H1 (cell line): ENCODE measurements around the gene RHBDL2. TPM values are rescaled to one million over a fixed set of nuclear protein-coding genes. Genes with fewer than 3 reads are reported as not detected.

Source experiments
- CTCF ChIA-PET: fragments of 300-600 bp; sonication (Branson Sonifier 250); formaldehyde crosslinking; loops from one replicate; lab custom pipeline; 2021; ENCODE audit not compliant: partially characterized antibody; lab: Charles Lee
- POLR2A ChIA-PET: fragments of 300-600 bp; sonication (Branson Sonifier 250); formaldehyde crosslinking; loops from one replicate; lab custom pipeline; 2021; ENCODE audit warnings: inconsistent platforms; ENCODE audit not compliant: partially characterized antibody; lab: Charles Lee
- DNase-seq, 2 experiments: peaks; one replicate each; pipeline versions ENCODE4 v3.0.0 to v3.0.0-alpha.2; 2010 to 2022; ENCODE audit warnings: low spot score in 2 of 2, low read depth in 1 of 2, mixed read lengths in 1 of 2
- FAIRE-seq: peaks from 2 replicates; lab custom pipeline; 2011; peaks lifted over from hg19 to GRCh38; lab: Jason Lieb, UNC
- H2AFZ ChIP-seq: 2 replicates; pipeline ENCODE4 v1.8.1; 2012; ENCODE audit warnings: low read length, inconsistent platforms
- H2AK5ac ChIP-seq: 2 replicates; pipeline ENCODE4 v1.6.1; 2013; ENCODE audit warnings: low read depth, low read length
- H2BK120ac ChIP-seq: replicated peaks from 2 replicates; pipeline ENCODE3; 2013; ENCODE audit warnings: low read depth, low read length, inconsistent platforms
- H2BK12ac ChIP-seq: 2 replicates; pipeline ENCODE4 v1.6.1; 2013; ENCODE audit warnings: low read depth, low read length
- H2BK15ac ChIP-seq: 2 replicates; pipeline ENCODE4 v1.6.1; 2013; ENCODE audit warnings: low read length
- H2BK20ac ChIP-seq: 2 replicates; pipeline ENCODE4 v1.6.1; 2013; ENCODE audit warnings: low read length
- H2BK5ac ChIP-seq: 2 replicates; pipeline ENCODE4 v1.6.1; 2013; ENCODE audit warnings: low read depth, low read length
- H3K14ac ChIP-seq: 2 replicates; pipeline ENCODE4 v1.6.1; 2013; ENCODE audit warnings: inconsistent platforms; ENCODE audit not compliant: insufficient read length
- H3K18ac ChIP-seq: 2 replicates; pipeline ENCODE4 v1.6.1; 2013; ENCODE audit warnings: low read length; ENCODE audit errors: extremely low read depth
- H3K23ac ChIP-seq: 2 replicates; pipeline ENCODE4 v1.6.1; 2013; ENCODE audit warnings: inconsistent platforms; ENCODE audit not compliant: insufficient read length
- H3K23me2 ChIP-seq: 2 replicates; pipeline ENCODE4 v1.6.1; 2013; ENCODE audit warnings: low read depth, low read length
- H3K27ac ChIP-seq: 2 replicates; pipeline ENCODE4 v1.6.1; 2011; ENCODE audit warnings: low read depth, low read length, inconsistent platforms
- H3K27me3 ChIP-seq, 4 experiments: replicated peaks in 1 of 4; 1 replicate in 1 of 4; 2 replicates in 3 of 4; pipeline versions ENCODE4 v1.6.1 to v1.8.1; 2011 to 2013; ENCODE audit warnings: low read length in 3 of 4, mild to moderate bottlenecking in 3 of 4, inconsistent platforms in 2 of 4, mixed read lengths in 2 of 4, moderate library complexity in 1 of 4; ENCODE audit not compliant: control insufficient read depth in 3 of 4, insufficient read depth in 3 of 4; ENCODE audit errors: extremely low read depth in 1 of 4
- H3K36me3 ChIP-seq, 4 experiments: 2 replicates each; pipeline versions ENCODE4 v1.6.1 to v1.8.1; 2011 to 2013; ENCODE audit warnings: mild to moderate bottlenecking in 4 of 4, low read length in 3 of 4, moderate library complexity in 2 of 4, control low read depth in 1 of 4, inconsistent platforms in 1 of 4; ENCODE audit not compliant: insufficient read depth in 4 of 4, control insufficient read depth in 2 of 4
- H3K4ac ChIP-seq: replicated peaks from 2 replicates; pipeline ENCODE3; 2013; ENCODE audit warnings: low read length, low read depth, mixed read lengths, inconsistent platforms; ENCODE audit not compliant: insufficient read length
- H3K4me1 ChIP-seq, 4 experiments: replicated peaks in 1 of 4; 1 replicate in 1 of 4; 2 replicates in 3 of 4; pipeline versions ENCODE4 v1.6.1 to v1.8.1; 2011 to 2013; ENCODE audit warnings: low read length in 3 of 4, inconsistent platforms in 2 of 4, mixed read lengths in 1 of 4; ENCODE audit not compliant: insufficient read depth in 4 of 4, control insufficient read depth in 3 of 4
- H3K4me2 ChIP-seq, 2 experiments: 2 replicates each; pipeline versions ENCODE4 v1.6.1 to v1.8.1; 2011 to 2013; ENCODE audit warnings: low read depth in 2 of 2, low read length in 2 of 2, control low read depth in 1 of 2, inconsistent platforms in 1 of 2, mild to moderate bottlenecking in 1 of 2; ENCODE audit not compliant: insufficient read depth in 1 of 2
- H3K4me3 ChIP-seq, 4 experiments: fragments of 200-600, 300-600 bp in 1 of 4; sonication (generic), shearing (Covaris generic), sonication (Bioruptor Twin) in 1 of 4; 2 replicates each; pipeline versions ENCODE4 v1.5.1 to v1.8.1; 2011 to 2016; ENCODE audit warnings: low read length in 4 of 4, low read depth in 3 of 4, control low read depth in 2 of 4, inconsistent platforms in 2 of 4, mild to moderate bottlenecking in 2 of 4, mixed read lengths in 1 of 4, moderate library complexity in 1 of 4; ENCODE audit not compliant: insufficient read depth in 2 of 4; ENCODE audit errors: extremely low read depth in 1 of 4
- H3K56ac ChIP-seq: replicated peaks from 2 replicates; pipeline ENCODE3; 2013; ENCODE audit warnings: low read depth, mild to moderate bottlenecking, mixed read lengths, low read length, inconsistent platforms; ENCODE audit not compliant: insufficient read length
- H3K79me1 ChIP-seq: 2 replicates; pipeline ENCODE4 v1.6.1; 2013; ENCODE audit warnings: low read depth, low read length, control low read depth
- H3K79me2 ChIP-seq, 2 experiments: 2 replicates each; pipeline versions ENCODE4 v1.6.1 to v1.8.1; 2012 to 2013; ENCODE audit warnings: low read length in 2 of 2, mild to moderate bottlenecking in 2 of 2, inconsistent platforms in 1 of 2; ENCODE audit not compliant: insufficient read depth in 2 of 2, control insufficient read depth in 1 of 2
- H3K9ac ChIP-seq, 4 experiments: replicated peaks in 1 of 4; 1 replicate in 1 of 4; 2 replicates in 3 of 4; pipeline versions ENCODE4 v1.6.1 to v1.8.1; 2011 to 2013; ENCODE audit warnings: low read depth in 3 of 4, low read length in 3 of 4, control low read depth in 2 of 4, mild to moderate bottlenecking in 2 of 4, moderate library complexity in 2 of 4, inconsistent platforms in 1 of 4; ENCODE audit errors: extremely low read depth in 1 of 4
- H3K9me3 ChIP-seq, 2 experiments: 2 replicates each; pipeline versions ENCODE4 v1.6.1 to v1.8.1; 2012 to 2013; ENCODE audit warnings: mild to moderate bottlenecking in 2 of 2, moderate library complexity in 2 of 2, control low read depth in 1 of 2, inconsistent platforms in 1 of 2, low read depth in 1 of 2, low read length in 1 of 2, mixed read lengths in 1 of 2; ENCODE audit not compliant: insufficient read depth in 2 of 2
- H4K20me1 ChIP-seq, 2 experiments: replicated peaks in 1 of 2; 2 replicates each; pipeline versions ENCODE3 to v1.8.1; 2011 to 2013; ENCODE audit warnings: inconsistent platforms in 2 of 2, low read length in 2 of 2, mild to moderate bottlenecking in 1 of 2; ENCODE audit not compliant: insufficient read depth in 2 of 2, control insufficient read depth in 1 of 2
- H4K5ac ChIP-seq: 2 replicates; pipeline ENCODE4 v1.6.1; 2013; ENCODE audit warnings: low read length, low read depth, mixed read lengths, inconsistent platforms; ENCODE audit not compliant: insufficient read length
- H4K8ac ChIP-seq: 2 replicates; pipeline ENCODE4 v1.8.0; 2013; ENCODE audit warnings: mild to moderate bottlenecking, moderate library complexity, low read length, inconsistent platforms; ENCODE audit not compliant: insufficient read depth; ENCODE audit errors: extremely low read depth
- H4K91ac ChIP-seq: replicated peaks from 2 replicates; pipeline ENCODE3; 2013; ENCODE audit warnings: low read length, mixed read lengths, inconsistent platforms; ENCODE audit not compliant: insufficient read length
- BCL11A ChIP-seq, 2 experiments: IDR thresholded peaks; one replicate each; pipeline ENCODE4 v1.6.1; 2011; ENCODE audit warnings: low read depth in 2 of 2, low read length in 2 of 2, mild to moderate bottlenecking in 2 of 2
- CEBPB ChIP-seq: IDR thresholded peaks from 2 replicates; pipeline ENCODE4 v1.6.1; 2012; ENCODE audit warnings: low read depth, low read length
- CHD1 ChIP-seq: IDR thresholded peaks from 2 replicates; pipeline ENCODE4 v1.6.1; 2012; ENCODE audit warnings: low read depth, low read length, improper control_type of control experiment
- GTF2F1 ChIP-seq: IDR thresholded peaks from 2 replicates; pipeline ENCODE4 v1.6.1; 2012; ENCODE audit warnings: low read depth, low read length, improper control_type of control experiment, borderline replicate concordance
- HDAC6 ChIP-seq: IDR thresholded peaks from one replicate; pipeline ENCODE4 v1.7.1; 2012; ENCODE audit warnings: low read depth, mild to moderate bottlenecking, inconsistent platforms, low read length, moderate library complexity
- RAD21 ChIP-seq, 2 experiments: IDR thresholded peaks in 1 of 2; conservative IDR thresholded peaks in 1 of 2; 2 replicates each; pipeline ENCODE4 v1.6.1; 2011; ENCODE audit warnings: low read depth in 2 of 2, low read length in 2 of 2, improper control_type of control experiment in 1 of 2, inconsistent platforms in 1 of 2, mild to moderate bottlenecking in 1 of 2, moderate library complexity in 1 of 2
- SAP30 ChIP-seq: fragments of 300-600 bp; sonication (generic); IDR thresholded peaks from 2 replicates; pipeline ENCODE4 v1.7.1; 2012; ENCODE audit warnings: low read length, moderate library complexity, mild to moderate bottlenecking, inconsistent platforms; ENCODE audit not compliant: insufficient read depth, insufficient replicate concordance
- SP4 ChIP-seq: IDR thresholded peaks from 2 replicates; pipeline ENCODE4 v1.6.1; 2012; ENCODE audit warnings: low read length, inconsistent platforms
- TAF1 ChIP-seq: IDR thresholded peaks from 2 replicates; pipeline ENCODE4 v1.6.1; 2011; ENCODE audit warnings: mild to moderate bottlenecking, low read depth, low read length
- ZNF274 ChIP-seq: IDR thresholded peaks from 2 replicates; pipeline ENCODE4 v1.7.0; 2012; ENCODE audit warnings: low read length, borderline replicate concordance; ENCODE audit errors: extremely low read depth
- WGBS, 2 experiments: shearing (Covaris generic) in 1 of 2; methylation state at CpG; one replicate each; pipeline versions ENCODE4 v1.1.6 to v1.1.7; 2013 to 2015; ENCODE audit warnings: low lambda C conversion rate in 2 of 2, mixed read lengths in 2 of 2, inconsistent platforms in 1 of 2, low coverage in 1 of 2, missing lambda C conversion rate in 1 of 2; ENCODE audit not compliant: insufficient replicate concordance in 2 of 2, insufficient coverage in 1 of 2, insufficient read length in 1 of 2; ENCODE audit errors: extremely low coverage in 1 of 2, missing lambda C conversion rate in 1 of 2; 5-methylcytosine and 5-hydroxymethylcytosine counted together
- polyA plus RNA-seq, 7 experiments: library from polyadenylated mRNA; depleted of rRNA in 3 of 7; stranded (reverse) in 5 of 7; unstranded in 2 of 7; fragments of >200 nt in 5 of 7; fragments of 200-250 nt in 2 of 7; gene quantifications; 1 replicate in 5 of 7; 2 replicates in 1 of 7; 4 replicates in 1 of 7; pipeline versions ENCODE4 v1.2.1 to v1.2.3, GENCODE V29; 2011 to 2013; ENCODE audit warnings: missing spikeins in 2 of 7, mixed read lengths in 2 of 7
- total RNA-seq: library from RNA; stranded (reverse); fragmentation: NEBNext Ultra II Directional; extraction: Animal tissue kit (Norgen Biotek cat#: 25700); gene quantifications from 2 replicates; pipeline ENCODE4 v1.2.1, GENCODE V29; 2021
- TF ChIP-seq, protein P1 (sequence below): IDR thresholded peaks from 2 replicates; pipeline ENCODE4 v1.6.1; 2011; ENCODE audit warnings: low read depth, mild to moderate bottlenecking, low read length; ENCODE audit not compliant: insufficient read depth
- TF ChIP-seq, protein P2 (sequence below): IDR thresholded peaks from 2 replicates; pipeline ENCODE4 v1.6.1; 2011; ENCODE audit warnings: low read length, improper control_type of control experiment

The RHBDL2 gene
- total and polyA plus RNA-seq, 2 of the 8 experiments (the other 6 are each of a cell fraction or from before 2014, with no cell fraction given), result 0.42 to 0.84 TPM

DNA sequence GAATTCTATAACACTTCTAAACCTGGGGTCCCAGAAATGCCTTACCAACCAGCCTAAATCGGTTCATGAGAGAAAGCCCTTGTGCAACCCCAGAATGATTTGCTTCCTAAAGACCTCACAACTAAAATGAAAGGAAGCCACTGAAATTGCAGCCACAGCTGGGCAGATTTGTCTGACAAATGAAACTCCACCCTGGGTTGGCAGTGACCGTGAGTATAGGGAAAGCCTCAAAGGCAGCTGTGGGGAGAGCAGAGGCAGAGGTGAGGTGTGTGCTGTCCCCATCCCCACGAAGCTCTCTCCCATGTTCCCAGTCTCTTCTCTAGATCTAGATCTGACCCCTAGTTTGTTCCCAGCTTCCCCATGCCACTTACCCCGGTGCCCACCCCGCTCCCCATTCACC is 23.1 kb downstream of the RHBDL2 start:
- WGBS, 2 experiments, result 88% methylated on average over 5 of the region's 5 CpGs; no CpG with 5 or more reads in 1 of the 2 experiments
- Histone ChIP-seq H4K20me1 (no peaks in the 10 kb centered on the region), H4K5ac (no peak overlapping the region), H3K56ac (no peak overlapping the region), H4K8ac (no peak overlapping the region; the same call in 1 of the 2 replicates)
- no peak for DNase-seq
- TF ChIP-seq CHD1 (no peak), BCL11A (IDR thresholded peaks at IDR 0.05; ENCODE audit: low read depth in 2 of 2, low read length in 2 of 2) (no peak), ZNF274 (no peak), TAF1 (no peak), HDAC6 (no peak), SP4 (no peak), SAP30 (no peak), RAD21 (IDR thresholded peaks at IDR 0.05 in 1 of 2, conservative IDR thresholded peaks at IDR 0.05 in 1 of 2; ENCODE audit: low read depth in 2 of 2, low read length in 2 of 2) (no peak), GTF2F1 (no peak), CEBPB (no peak)
- TF ChIP-seq, protein P1, sequence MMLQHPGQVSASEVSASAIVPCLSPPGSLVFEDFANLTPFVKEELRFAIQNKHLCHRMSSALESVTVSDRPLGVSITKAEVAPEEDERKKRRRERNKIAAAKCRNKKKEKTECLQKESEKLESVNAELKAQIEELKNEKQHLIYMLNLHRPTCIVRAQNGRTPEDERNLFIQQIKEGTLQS, result no peak
- TF ChIP-seq, protein P2, sequence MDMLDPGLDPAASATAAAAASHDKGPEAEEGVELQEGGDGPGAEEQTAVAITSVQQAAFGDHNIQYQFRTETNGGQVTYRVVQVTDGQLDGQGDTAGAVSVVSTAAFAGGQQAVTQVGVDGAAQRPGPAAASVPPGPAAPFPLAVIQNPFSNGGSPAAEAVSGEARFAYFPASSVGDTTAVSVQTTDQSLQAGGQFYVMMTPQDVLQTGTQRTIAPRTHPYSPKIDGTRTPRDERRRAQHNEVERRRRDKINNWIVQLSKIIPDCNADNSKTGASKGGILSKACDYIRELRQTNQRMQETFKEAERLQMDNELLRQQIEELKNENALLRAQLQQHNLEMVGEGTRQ, result no peak
- TF ChIP-seq, all 59 proteins: peak for 0
- CTCF ChIA-PET, result interaction anchor here (0.7 to 1.9 kb wide), 3 partner anchors 10 to 45 kb away, joined by 3 to 5 read pairs (median 3); no protein-coding TSS in a partner anchor
- Histone ChIP-seq H3K4ac (no peak overlapping the region), H3K79me1 (no peaks in the 10 kb centered on the region), H3K36me3 (no peaks in the 10 kb centered on the region), H3K18ac (no peak overlapping the region), H2BK5ac (no peak overlapping the region), H3K23me2 (no peaks in the 10 kb centered on the region), H3K4me1 (no peaks in the 10 kb centered on the region), H3K9me3 (no peaks in the 10 kb centered on the region), H2BK15ac (no peak overlapping the region), H3K23ac (no peak overlapping the region), H3K79me2 (no peaks in the 10 kb centered on the region), H3K27me3 (no peaks in the 10 kb centered on the region), H2BK12ac (no peak overlapping the region), H2BK20ac (no peak overlapping the region), H2BK120ac (no peak overlapping the region), H3K4me2 (no peak overlapping the region), H2AFZ (no peak overlapping the region), H3K4me3 (no peak overlapping the region), H3K14ac (no peak overlapping the region), H2AK5ac (no peak overlapping the region), H4K91ac (no peak overlapping the region), H3K9ac (no peak overlapping the region), H3K27ac (no peak overlapping the region)
- POLR2A ChIA-PET, result interaction anchor here (0.6 to 1.8 kb wide), 4 partner anchors 10 to 161 kb away, joined by 3 to 4 read pairs (median 4); no protein-coding TSS in a partner anchor
- FAIRE-seq, result no peak
